HepG2 (cell line): ENCODE data around the gene WDR26. TPM values are rescaled to one million over a fixed set of nuclear protein-coding genes. Genes with fewer than 3 reads are reported as not detected.

ENCODE experiments used
- ATAC-seq: fragments of 200-7000 bp; cut with Tn5 transposase; 3 replicates; pipeline ENCODE4 v1.9.1; 2020; ENCODE audit warnings: mild to moderate bottlenecking, moderate library complexity
- BruUV-seq: library from RNA; stranded (reverse); fragments of 400-500 nt; replicated peaks from 2 replicates; lab custom pipeline; 2021; lab: Mats Ljungman, UMichigan
- CTCF ChIA-PET: fragments of 300-600 bp; formaldehyde crosslinking; extraction: SDS; loops from one replicate; lab custom pipeline; 2021; ENCODE audit warnings: low total read pairs, inconsistent platforms, low intra/inter-chr PET ratio; lab: Yijun Ruan, JAX
- POLR2A ChIA-PET: fragments of 350-600 bp; sonication (Branson Sonifier 250); formaldehyde crosslinking; loops from one replicate; lab custom pipeline; 2020; ENCODE audit warnings: antibody characterized with exemption, inconsistent platforms; lab: Yijun Ruan, JAX
- DNase-seq: peaks from one replicate; pipeline ENCODE4 v3.0.0-alpha.2; 2015; ENCODE audit warnings: low spot score
- FAIRE-seq: peaks from 3 replicates; lab custom pipeline; 2011; peaks lifted over from hg19 to GRCh38; lab: Jason Lieb, UNC
- H2AFZ ChIP-seq: one replicate; pipeline ENCODE4 v1.6.1; 2011; ENCODE audit warnings: low read length, inconsistent platforms
- H3K27ac ChIP-seq: fragments of 300-600 bp; 3 replicates; pipeline ENCODE4 v1.8.0; 2011; ENCODE audit warnings: mixed run types, mild to moderate bottlenecking, mixed read lengths, low read length, inconsistent platforms; ENCODE audit not compliant: insufficient read depth; ENCODE audit errors: extremely low read length
- H3K27me3 ChIP-seq, 2 experiments: fragments of 200-600 bp in 1 of 2; 2 replicates in 1 of 2; 3 replicates in 1 of 2; pipeline versions ENCODE4 v1.6.0 to v1.8.0; 2011; ENCODE audit warnings: low read length in 2 of 2, mild to moderate bottlenecking in 2 of 2, moderate library complexity in 2 of 2, inconsistent platforms in 1 of 2; ENCODE audit not compliant: insufficient read depth in 2 of 2, control insufficient read depth in 1 of 2
- H3K36me3 ChIP-seq, 2 experiments: fragments of 200-600 bp in 1 of 2; replicated peaks in 1 of 2; 2 replicates in 1 of 2; 3 replicates in 1 of 2; pipeline versions ENCODE4 v1.5.1 to v1.8.0; 2011; ENCODE audit warnings: low read length in 2 of 2, inconsistent platforms in 1 of 2; ENCODE audit not compliant: insufficient read depth in 2 of 2, control insufficient read depth in 1 of 2
- H3K4me1 ChIP-seq: 2 replicates; pipeline ENCODE4 v1.5.1; 2012; ENCODE audit warnings: low read length, inconsistent platforms; ENCODE audit not compliant: insufficient read depth
- H3K4me2 ChIP-seq: 2 replicates; pipeline ENCODE4 v1.6.0; 2011; ENCODE audit warnings: low read depth, low read length, inconsistent platforms
- H3K4me3 ChIP-seq, 3 experiments: fragments of 200-600 bp in 1 of 3; sonication (generic), shearing (Covaris generic) in 1 of 3; replicated peaks in 1 of 3; 2 replicates each; pipeline ENCODE4 v1.5.1; 2011 to 2016; ENCODE audit warnings: low read length in 3 of 3, inconsistent platforms in 2 of 3, low read depth in 2 of 3, mild to moderate bottlenecking in 2 of 3, control low read depth in 1 of 3, mixed read lengths in 1 of 3; ENCODE audit not compliant: insufficient read depth in 1 of 3
- H3K79me2 ChIP-seq: one replicate; pipeline ENCODE4 v1.6.1; 2011; ENCODE audit warnings: low read length, inconsistent platforms; ENCODE audit not compliant: insufficient read depth
- H3K9ac ChIP-seq: 2 replicates; pipeline ENCODE4 v1.6.0; 2011; ENCODE audit warnings: mild to moderate bottlenecking, low read depth, low read length, inconsistent platforms; ENCODE audit not compliant: insufficient read depth
- H3K9me3 ChIP-seq: 2 replicates; pipeline ENCODE4 v1.5.1; 2012; ENCODE audit warnings: mild to moderate bottlenecking, low read length
- H4K20me1 ChIP-seq: 2 replicates; pipeline ENCODE4 v1.6.0; 2011; ENCODE audit warnings: inconsistent platforms, mild to moderate bottlenecking, low read length, moderate library complexity; ENCODE audit not compliant: insufficient read depth
- DR1 ChIP-seq: sonication (generic); formaldehyde crosslinking; IDR thresholded peaks from 2 replicates; pipeline ENCODE4 v1.8.0; 2021; ENCODE audit warnings: mild to moderate bottlenecking, missing genetic modification reagents, inconsistent platforms
- GZF1 ChIP-seq: sonication (generic); formaldehyde crosslinking; IDR thresholded peaks from 2 replicates; pipeline ENCODE4 v1.5.1; 2020; ENCODE audit warnings: mild to moderate bottlenecking, missing genetic modification reagents
- HOXA7 ChIP-seq: sonication (generic); formaldehyde crosslinking; IDR thresholded peaks from 2 replicates; pipeline ENCODE4 v1.8.1; 2022; ENCODE audit warnings: mild to moderate bottlenecking, missing genetic modification reagents, moderate library complexity
- MED8 ChIP-seq: sonication (generic); formaldehyde crosslinking; IDR thresholded peaks from 2 replicates; pipeline ENCODE4 v1.8.1; 2023; ENCODE audit warnings: mild to moderate bottlenecking, missing genetic modification reagents; ENCODE audit not compliant: insufficient replicate concordance
- NR1H2 ChIP-seq: sonication (generic); formaldehyde crosslinking; IDR thresholded peaks from 2 replicates; pipeline ENCODE4 v1.8.1; 2022; ENCODE audit warnings: low read depth, missing genetic modification reagents, borderline replicate concordance
- RAD51 ChIP-seq: fragments of 450-650 bp; IDR thresholded peaks from 2 replicates; pipeline ENCODE4 v1.6.1; 2016; ENCODE audit warnings: borderline replicate concordance
- SRF ChIP-seq: IDR thresholded peaks from 2 replicates; pipeline ENCODE4 v1.6.1; 2011; ENCODE audit warnings: mild to moderate bottlenecking, low read depth, low read length, moderate library complexity
- STAG1 ChIP-seq: sonication (generic); formaldehyde crosslinking; IDR thresholded peaks from 2 replicates; pipeline ENCODE4 v1.4.0; 2020; ENCODE audit warnings: missing genetic modification reagents
- YEATS2 ChIP-seq: sonication (generic); formaldehyde crosslinking; IDR thresholded peaks from 2 replicates; pipeline ENCODE4 v1.4.0; 2020; ENCODE audit warnings: missing genetic modification reagents, borderline replicate concordance
- ZFP1 ChIP-seq: IDR thresholded peaks from 2 replicates; pipeline ENCODE4 v1.6.1; 2016
- ZMYM3 ChIP-seq: sonication (generic); formaldehyde crosslinking; IDR thresholded peaks from 2 replicates; pipeline ENCODE4 v1.5.1; 2020; ENCODE audit warnings: mild to moderate bottlenecking, missing genetic modification reagents
- ZNF605 ChIP-seq: sonication (generic); formaldehyde crosslinking; IDR thresholded peaks from 2 replicates; pipeline ENCODE4 v1.8.0; 2022; ENCODE audit warnings: mild to moderate bottlenecking, missing genetic modification reagents
- ZNF713 ChIP-seq: sonication (generic); formaldehyde crosslinking; IDR thresholded peaks from 2 replicates; pipeline ENCODE4 v1.4.0; 2020; ENCODE audit warnings: mild to moderate bottlenecking, missing genetic modification reagents
- ZNF761 ChIP-seq: sonication (generic); formaldehyde crosslinking; conservative IDR thresholded peaks from 2 replicates; pipeline ENCODE4 v1.4.0; 2020; ENCODE audit warnings: mild to moderate bottlenecking, missing genetic modification reagents
- WGBS: methylation state at CpG from one replicate; pipeline ENCODE4 v1.1.6; 2017; ENCODE audit warnings: low lambda C conversion rate; 5-methylcytosine and 5-hydroxymethylcytosine counted together
- in situ Hi-C: cut with HindIII; loops from 2 replicates; pipeline ENCODE4 v1.10.0; 2017; ENCODE audit warnings: low pct_unique_long_range_greater_than_20kb; ENCODE audit not compliant: extremely low pct_ligation_motif_present
- intact Hi-C: fragments of 100-400 bp; cut with micrococcal nuclease; formaldehyde crosslinking; loops from one replicate; pipeline ENCODE4 v1.10.0; 2022; ENCODE audit not compliant: unreplicated experiment
- polyA plus RNA-seq, 8 experiments: library from polyadenylated mRNA; depleted of rRNA in 3 of 8; stranded (reverse) in 7 of 8; unstranded in 1 of 8; fragments of >200 nt; fragmentation: Illumina TruSeq in 4 of 8; extraction: Trizol in 4 of 8; gene quantifications; 2 replicates each; pipeline versions ENCODE4 v1.2.1 to v1.2.3, GENCODE V29; 2011 to 2016; ENCODE audit warnings: low read depth in 4 of 8, missing spikeins in 1 of 8, mixed read lengths in 1 of 8; ENCODE audit not compliant: insufficient read depth in 1 of 8
- total RNA-seq, 5 experiments: library from RNA; depleted of rRNA; stranded (reverse); fragments of >200 nt; fragmentation: Illumina TruSeq; extraction: Trizol; gene quantifications; 2 replicates each; pipeline ENCODE4 v1.2.3, GENCODE V29; 2016; ENCODE audit warnings: low read depth in 1 of 5
- TF ChIP-seq, protein P1 (sequence below): sonication (generic); formaldehyde crosslinking; IDR thresholded peaks from 2 replicates; pipeline ENCODE4 v1.4.0; 2020; ENCODE audit warnings: missing genetic modification reagents
- TF ChIP-seq, protein P2 (sequence below): sonication (generic); formaldehyde crosslinking; IDR thresholded peaks from 2 replicates; pipeline ENCODE4 v1.4.0; 2020; ENCODE audit warnings: missing genetic modification reagents, mild to moderate bottlenecking, borderline replicate concordance
- TF ChIP-seq, protein P3 (sequence below): sonication (generic); formaldehyde crosslinking; IDR thresholded peaks from 2 replicates; pipeline ENCODE4 v1.4.0; 2020; ENCODE audit warnings: mild to moderate bottlenecking, missing genetic modification reagents
- TF ChIP-seq, protein P4 (sequence below): sonication (generic); formaldehyde crosslinking; IDR thresholded peaks from 2 replicates; pipeline ENCODE4 v1.4.0; 2020; ENCODE audit warnings: missing genetic modification reagents, borderline replicate concordance

WDR26 gene
- total and polyA plus RNA-seq, 2 of the 13 experiments (the other 11 are each of a cell fraction or from before 2014, with no cell fraction given): 13.2 to 23.7 TPM

DNA sequence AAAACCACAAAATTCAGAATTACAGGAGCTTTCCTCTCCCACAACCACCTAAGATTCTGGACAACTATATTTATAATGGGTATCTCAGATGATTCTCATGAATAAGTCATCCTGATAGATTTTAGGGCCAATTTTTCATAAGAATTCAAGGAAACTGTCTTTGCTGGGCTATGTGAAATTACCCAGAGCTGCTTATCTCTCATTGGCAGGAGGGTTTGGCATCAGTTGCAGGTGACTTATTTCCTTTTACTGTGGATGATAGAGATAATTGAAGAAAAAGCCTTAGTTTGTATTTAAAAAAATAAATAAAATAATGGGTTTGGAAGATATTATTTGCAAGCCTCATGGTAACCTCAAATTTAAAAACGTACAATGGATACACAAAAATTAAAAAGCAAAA is 38.2 kb upstream of the WDR26 start:
- no peak overlapping the region for H3K27ac ChIP-seq
- H3K27me3 ChIP-seq: no peaks in the 10 kb centered on the region
- intact Hi-C loops (no loop called here), in situ Hi-C loops (no loop called here)
- FAIRE-seq: no peak
- H3K9ac ChIP-seq: no peak overlapping the region
- no peak for ATAC-seq
- 43% methylated on average over 1 of the region's 1 CpG for WGBS
- no peaks in the 10 kb centered on the region for H3K4me1 ChIP-seq
- CTCF ChIA-PET: no interaction called here
- BruUV-seq: no TSS peak
- TF ChIP-seq ZFP1 (no peak), DR1 (CRISPR knock-in tag) (no peak), SRF (no peak)
- H3K9me3 ChIP-seq: 0 out of 2 replicates have a peak, but pooled peaks cover 4% of the 10 kb centered on the region
- no peaks in the 10 kb centered on the region for H3K79me2 ChIP-seq
- no peaks in the 10 kb centered on the region for H3K36me3 ChIP-seq
- POLR2A ChIA-PET: no interaction called here
- no peak overlapping the region for H3K4me2 ChIP-seq
- DNase-seq: no peak
- no peaks in the 10 kb centered on the region for H4K20me1 ChIP-seq
- no peak overlapping the region for H3K4me3 ChIP-seq
- H2AFZ ChIP-seq: no peak overlapping the region

DNA sequence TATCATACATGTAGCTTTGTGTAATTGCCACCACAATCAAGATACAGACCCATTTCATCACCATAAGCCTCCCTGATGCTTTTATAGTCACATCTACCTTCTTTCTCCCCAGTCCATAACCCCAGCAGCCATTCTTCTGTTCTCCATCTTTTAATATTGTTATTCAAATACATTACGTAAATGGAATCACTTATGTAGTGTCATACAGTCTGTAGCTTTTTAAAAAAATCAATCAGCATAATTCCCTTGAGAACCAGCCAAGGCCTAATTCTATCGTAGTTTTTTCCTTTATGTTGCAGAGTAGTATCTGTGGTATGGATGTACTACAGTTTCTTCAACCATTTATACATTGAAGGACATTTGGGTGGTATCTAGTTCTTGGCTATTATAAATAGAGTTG is 31.6 kb upstream of the WDR26 start:
- 0 out of 2 replicates have a peak, but pooled peaks cover 4% of the 10 kb centered on the region for H3K9me3 ChIP-seq
- FAIRE-seq: no peak
- H3K4me3 ChIP-seq: no peak overlapping the region
- 65% methylated on average over 2 of the region's 2 CpGs for WGBS
- no peak overlapping the region for H3K4me2 ChIP-seq
- H3K27me3 ChIP-seq: no peaks in the 10 kb centered on the region
- H4K20me1 ChIP-seq: no peaks in the 10 kb centered on the region
- in situ Hi-C loops: no loop called here
- BruUV-seq: no TSS peak
- no peak overlapping the region for H3K27ac ChIP-seq
- no peak overlapping the region for H3K9ac ChIP-seq
- intact Hi-C loops: no loop called here
- H3K4me1 ChIP-seq: no peaks in the 10 kb centered on the region
- H2AFZ ChIP-seq: no peak overlapping the region
- POLR2A ChIA-PET: no interaction called here
- CTCF ChIA-PET: no interaction called here
- H3K36me3 ChIP-seq: no peaks in the 10 kb centered on the region
- no peak for DNase-seq
- no peaks in the 10 kb centered on the region for H3K79me2 ChIP-seq
- ATAC-seq: no peak
- no peak for TF ChIP-seq ZNF713 (CRISPR knock-in tag)
- TF ChIP-seq, protein P1, sequence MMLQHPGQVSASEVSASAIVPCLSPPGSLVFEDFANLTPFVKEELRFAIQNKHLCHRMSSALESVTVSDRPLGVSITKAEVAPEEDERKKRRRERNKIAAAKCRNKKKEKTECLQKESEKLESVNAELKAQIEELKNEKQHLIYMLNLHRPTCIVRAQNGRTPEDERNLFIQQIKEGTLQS (CRISPR knock-in tag): no peak
- TF ChIP-seq ZMYM3 (CRISPR knock-in tag): no peak
- TF ChIP-seq NR1H2 (CRISPR knock-in tag): no peak
- TF ChIP-seq YEATS2: no peak
- TF ChIP-seq, protein P2, sequence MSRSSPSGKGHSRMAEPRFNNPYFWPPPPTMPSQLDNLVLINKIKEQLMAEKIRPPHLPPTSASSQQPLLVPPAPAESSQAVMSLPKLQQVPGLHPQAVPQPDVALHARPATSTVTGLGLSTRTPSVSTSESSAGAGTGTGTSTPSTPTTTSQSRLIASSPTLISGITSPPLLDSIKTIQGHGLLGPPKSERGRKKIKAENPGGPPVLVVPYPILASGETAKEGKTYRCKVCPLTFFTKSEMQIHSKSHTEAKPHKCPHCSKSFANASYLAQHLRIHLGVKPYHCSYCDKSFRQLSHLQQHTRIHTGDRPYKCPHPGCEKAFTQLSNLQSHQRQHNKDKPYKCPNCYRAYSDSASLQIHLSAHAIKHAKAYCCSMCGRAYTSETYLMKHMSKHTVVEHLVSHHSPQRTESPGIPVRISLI (CRISPR knock-in tag): no peak
- TF ChIP-seq MED8 (CRISPR knock-in tag): no peak
- TF ChIP-seq, protein P3, sequence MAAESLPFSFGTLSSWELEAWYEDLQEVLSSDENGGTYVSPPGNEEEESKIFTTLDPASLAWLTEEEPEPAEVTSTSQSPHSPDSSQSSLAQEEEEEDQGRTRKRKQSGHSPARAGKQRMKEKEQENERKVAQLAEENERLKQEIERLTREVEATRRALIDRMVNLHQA (CRISPR knock-in tag): no peak
- TF ChIP-seq, protein P4, sequence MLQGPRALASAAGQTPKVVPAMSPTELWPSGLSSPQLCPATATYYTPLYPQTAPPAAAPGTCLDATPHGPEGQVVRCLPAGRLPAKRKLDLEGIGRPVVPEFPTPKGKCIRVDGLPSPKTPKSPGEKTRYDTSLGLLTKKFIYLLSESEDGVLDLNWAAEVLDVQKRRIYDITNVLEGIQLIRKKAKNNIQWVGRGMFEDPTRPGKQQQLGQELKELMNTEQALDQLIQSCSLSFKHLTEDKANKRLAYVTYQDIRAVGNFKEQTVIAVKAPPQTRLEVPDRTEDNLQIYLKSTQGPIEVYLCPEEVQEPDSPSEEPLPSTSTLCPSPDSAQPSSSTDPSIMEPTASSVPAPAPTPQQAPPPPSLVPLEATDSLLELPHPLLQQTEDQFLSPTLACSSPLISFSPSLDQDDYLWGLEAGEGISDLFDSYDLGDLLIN (CRISPR knock-in tag): no peak
- TF ChIP-seq ZNF761 (CRISPR knock-in tag): no peak
- no peak for TF ChIP-seq RAD51
- no peak for TF ChIP-seq STAG1 (CRISPR knock-in tag)
- TF ChIP-seq ZNF605 (CRISPR knock-in tag): no peak
- TF ChIP-seq HOXA7 (CRISPR knock-in tag): no peak
- no peak for TF ChIP-seq GZF1 (CRISPR knock-in tag)
